ENCODE measurements around the gene FBLN1.
A peak's percentile ranks its signal among the peaks of the same experiment; 100 is the strongest.
"Not testable (repeated sequence)": the region's sequence is repeated elsewhere in the genome, so short reads cannot be mapped to it uniquely, and the experiment has no call there.

The FBLN1 gene

DNA sequence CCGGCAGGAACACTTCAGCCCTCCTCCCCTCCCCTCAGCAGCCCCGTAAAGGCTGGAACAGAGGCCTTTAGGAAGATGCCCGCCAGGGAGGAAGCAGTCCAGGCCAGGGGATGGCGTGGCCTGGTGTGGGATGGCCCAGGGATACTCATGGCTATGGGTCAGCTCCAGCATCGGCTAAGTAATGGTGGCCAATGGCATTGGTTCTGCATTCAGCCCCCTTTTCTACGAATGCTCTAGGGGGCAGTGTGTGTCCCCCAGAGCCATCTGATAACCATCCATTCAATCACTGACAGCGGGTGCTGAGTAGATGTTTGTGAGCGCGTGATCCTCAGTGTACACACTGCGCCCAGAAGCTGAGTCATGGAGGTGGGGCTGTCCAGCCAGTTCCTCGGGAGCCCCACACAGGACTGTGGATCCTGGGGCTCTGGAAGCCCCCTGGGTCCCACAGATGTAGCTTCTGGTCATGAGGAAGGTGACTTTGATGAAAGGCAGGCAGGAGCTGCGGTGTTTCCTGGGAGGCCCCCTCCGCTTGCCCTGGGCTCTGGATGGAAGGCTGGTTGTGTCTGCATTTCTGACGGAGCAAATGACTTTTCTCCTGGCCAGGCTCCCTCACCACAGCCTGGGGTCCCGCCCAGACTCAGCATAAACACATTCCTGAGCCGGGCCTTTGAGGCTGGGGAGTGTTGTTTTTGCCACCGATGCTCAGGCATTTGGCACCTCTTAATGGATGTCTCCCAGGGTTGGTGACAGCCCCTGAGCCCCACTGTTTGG lies 46.5 kb downstream of the FBLN1 start:
- peak; percentile 87 for DNase-seq (ENCODE audit: low spot score)

DNA sequence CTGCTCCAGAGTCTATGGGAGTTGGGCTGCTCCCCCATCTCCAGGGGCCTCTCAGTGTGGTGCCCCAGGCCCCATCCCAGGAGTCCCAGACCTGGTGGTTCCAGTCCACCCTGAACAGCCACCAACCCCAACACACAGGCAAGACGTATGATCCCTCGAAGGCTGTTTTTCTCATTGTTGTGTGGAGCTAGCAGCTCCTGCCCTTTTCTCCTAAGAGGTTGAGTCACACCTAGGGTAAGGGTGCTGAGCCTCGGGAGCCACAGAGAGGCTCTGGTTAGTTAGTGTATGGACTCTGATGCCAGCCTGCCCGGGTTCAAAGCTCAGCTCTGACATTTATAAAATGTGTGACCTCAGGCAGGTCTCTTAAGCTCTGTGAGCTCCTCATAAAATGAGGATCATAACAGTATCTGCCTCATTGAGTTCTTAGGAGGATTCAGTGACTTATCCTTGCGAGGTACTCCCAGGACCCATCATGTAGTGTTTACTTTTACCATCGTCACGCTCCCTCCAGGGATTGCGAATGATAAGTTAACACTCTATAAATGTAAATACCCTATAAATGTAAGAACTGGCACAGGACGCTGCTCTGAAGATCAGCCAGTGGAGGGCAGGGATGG lies 47.2 kb downstream of the FBLN1 start:
- peak; percentile 53 for DNase-seq (ENCODE audit: low spot score)

DNA sequence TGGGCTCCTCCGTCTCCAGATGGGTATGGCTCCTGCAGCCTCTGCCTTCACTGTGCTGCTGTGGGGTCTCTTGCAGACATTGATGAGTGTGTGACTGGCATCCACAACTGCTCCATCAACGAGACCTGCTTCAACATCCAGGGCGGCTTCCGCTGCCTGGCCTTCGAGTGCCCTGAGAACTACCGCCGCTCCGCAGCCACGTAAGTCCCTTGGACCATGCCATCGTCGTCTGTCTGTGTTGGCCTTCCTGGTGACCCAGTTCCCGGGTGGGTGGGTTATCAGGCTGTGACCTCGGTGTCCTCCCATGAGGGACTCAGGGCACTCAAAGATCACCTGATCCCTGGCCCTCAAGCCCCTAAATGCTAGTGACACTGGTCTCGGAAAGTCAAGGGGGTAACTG lies 47.7 kb downstream of the FBLN1 start:
- DNase-seq (ENCODE audit: low spot score): no peak

DNA sequence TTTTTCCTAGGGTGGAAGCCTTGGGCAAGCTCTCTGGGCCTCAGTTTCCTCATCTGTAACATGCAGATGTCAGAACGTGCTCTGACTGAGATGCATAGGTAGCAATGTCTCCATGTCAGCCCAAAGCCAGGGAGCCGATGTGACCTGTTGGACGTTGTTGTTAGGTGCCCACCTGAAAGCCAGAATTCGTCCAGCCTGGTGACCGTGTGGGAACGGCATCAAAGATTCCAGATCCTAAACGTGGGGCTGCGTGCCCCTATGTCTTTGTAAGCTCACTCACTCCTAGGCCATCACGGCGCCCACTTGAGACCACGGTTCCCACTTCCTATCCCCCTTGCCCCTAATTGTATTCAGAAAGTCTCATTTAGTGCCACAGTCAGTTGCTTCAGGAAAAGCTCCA lies 48.2 kb downstream of the FBLN1 start:
- no peak for DNase-seq (ENCODE audit: low spot score)

DNA sequence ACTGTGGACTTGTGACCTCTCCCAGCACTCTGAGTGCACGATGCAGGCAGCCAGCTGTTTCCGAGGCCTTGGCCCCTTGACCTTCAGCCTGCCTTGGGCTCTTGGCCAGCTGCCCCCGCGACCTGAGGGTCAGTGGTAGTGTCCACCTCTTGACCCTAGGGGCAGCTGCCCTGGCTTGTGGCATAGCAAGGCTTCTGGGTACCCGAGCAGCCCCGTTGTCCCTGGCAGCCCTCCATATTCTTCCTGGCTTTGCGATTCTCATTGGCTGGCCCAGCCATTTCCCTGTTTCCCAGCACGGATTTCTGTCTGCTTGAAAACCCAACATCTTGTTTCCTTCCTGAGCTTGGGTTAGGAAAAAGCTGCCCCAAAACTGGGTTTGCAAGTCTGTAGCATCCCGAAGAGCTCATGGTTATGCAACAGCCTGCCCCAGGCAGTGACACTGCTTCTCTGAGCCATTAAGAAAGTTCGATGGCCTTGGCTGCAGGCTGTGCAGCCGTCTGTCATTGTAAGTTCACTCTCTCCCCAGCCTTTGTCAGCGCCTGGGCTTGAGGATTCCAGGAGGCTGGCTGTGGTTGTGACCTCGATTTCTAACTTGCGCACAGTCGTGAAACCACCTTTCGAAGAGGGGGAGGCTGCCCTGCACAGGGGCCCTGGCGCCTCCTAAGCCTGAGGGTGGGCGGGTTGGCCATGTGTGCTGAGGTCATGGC lies 48.8 kb downstream of the FBLN1 start:
- DNase-seq (ENCODE audit: low spot score): no peak

DNA sequence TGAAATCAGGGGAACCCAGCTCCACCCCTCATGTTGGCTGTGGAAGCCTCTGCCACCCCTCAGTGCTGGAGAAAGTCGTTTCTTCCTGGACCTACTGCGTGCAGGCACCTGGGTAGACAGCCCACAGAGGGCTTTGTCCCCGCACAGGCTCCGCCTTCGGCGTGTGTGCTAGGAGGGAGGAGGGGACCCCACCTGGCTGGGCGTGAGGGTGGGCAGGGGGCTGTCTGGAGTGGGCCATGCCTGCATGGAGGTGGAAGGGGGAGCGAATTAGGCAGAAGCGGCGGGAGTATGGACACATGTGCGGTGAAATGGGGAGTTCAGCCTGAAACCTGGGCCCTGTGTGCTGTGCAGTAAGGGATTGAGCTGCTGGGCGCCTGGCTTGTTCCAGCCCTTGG lies 49.3 kb downstream of the FBLN1 start:
- DNase-seq (ENCODE audit: low spot score): no peak

DNA sequence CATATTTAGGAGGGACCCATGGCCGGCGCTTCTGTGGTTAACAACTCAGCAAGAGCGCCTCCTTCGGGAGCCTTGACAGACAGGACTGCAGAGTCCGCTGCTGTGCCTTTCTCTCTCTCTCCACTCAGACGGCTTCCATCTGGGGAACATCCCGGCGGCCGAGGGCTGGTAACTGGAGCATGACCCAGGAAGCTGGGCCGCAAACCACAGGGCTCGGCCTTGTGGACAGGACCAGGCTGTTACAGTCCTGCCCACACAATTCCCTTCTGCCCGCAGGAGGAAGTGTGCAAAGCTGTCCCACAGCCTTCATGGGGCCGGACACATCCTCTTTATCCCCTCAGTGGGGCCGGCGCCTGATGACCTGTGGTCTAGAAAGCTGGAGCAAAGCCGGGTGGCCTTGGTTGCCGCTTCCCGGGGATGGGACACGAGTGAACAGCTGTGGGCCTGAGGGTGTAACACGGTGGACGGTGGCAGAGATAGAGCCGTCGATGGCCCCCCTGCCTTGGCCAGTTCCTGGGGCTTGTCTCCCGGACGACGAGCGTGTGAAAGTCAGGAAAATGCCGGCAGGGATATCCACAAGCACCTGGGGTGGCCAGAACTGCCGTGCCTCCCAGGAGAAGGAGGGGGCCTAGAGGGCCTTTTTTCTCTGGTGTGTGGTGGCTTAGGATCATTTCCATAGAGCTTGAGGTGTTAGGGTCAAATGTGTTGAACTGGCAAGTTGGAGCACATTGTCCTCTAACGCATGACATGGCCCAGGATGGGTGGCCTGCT lies 50.1 kb downstream of the FBLN1 start:
- DNase-seq (ENCODE audit: low spot score): no peak

DNA sequence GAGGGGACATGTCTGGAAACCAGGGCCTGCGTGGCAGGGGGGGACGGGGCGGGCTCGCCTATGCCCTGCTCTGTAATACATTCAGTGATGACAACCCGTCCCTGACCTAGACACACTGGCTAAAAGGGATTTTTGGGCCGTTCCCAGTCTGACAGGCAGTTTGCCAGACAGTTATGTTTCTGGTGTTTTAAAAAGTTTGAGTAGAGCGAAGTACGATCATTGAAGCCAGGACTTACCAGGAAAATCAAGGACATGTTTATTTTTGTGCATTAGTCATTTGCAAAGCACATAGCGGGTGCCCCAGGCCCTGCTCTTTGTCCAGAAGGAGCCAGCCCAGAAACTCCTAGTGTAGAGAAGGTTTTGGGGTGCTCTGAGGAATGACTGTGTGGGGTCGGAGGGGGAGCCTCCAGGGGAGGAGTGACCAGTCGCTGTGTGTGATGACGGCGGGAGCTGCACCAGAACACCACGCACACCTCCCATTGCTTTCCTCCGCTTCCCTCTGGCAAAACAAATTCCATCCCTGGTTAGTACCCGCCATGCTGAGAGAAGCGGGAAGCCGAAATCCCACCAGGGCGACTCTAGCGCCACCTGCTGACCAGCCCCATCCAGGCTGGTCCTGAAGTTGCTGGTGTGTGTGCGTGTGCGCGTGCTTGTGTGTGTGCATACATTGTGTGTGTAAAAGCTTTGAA lies 50.8 kb downstream of the FBLN1 start:
- DNase-seq (ENCODE audit: low spot score): peak; percentile 52

DNA sequence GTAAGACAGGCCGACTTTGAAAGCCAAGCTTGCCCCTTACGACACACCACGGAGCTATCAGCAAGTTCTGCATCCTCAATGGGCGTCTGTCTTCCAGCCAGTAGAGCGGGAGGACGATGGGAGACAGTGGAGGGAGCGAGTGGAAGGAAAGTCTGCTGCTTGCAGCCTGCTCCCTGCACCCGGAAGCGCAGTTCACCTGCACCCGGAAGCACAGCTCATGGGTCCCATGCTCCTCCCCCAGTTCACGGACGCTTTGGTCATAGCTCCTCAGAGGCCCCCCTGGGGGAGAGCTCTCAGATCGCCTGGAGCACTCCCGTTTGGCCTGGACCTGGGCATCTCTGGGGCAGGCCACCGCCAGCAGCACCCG lies 51.3 kb downstream of the FBLN1 start:
- DNase-seq (ENCODE audit: low spot score): no peak

DNA sequence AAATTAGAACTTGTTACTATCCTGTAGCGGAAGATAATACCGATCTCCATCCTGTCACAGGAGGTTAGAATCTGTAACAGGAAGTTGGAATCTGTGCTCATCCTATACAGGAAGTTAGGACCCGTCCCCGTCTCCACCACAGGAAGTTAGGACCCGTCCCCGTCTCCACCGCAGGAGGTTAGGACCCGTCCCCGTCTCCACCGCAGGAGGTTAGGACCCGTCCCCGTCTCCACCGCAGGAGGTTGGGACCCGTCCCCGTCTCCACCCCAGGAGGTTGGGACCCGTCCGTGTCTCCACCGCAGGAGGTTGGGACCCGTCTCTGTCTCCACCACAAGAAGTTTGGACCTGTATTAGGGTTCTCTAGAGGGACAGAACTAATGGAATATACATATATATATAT lies 52.2 kb downstream of the FBLN1 start:
- no peak for DNase-seq (ENCODE audit: low spot score)

DNA sequence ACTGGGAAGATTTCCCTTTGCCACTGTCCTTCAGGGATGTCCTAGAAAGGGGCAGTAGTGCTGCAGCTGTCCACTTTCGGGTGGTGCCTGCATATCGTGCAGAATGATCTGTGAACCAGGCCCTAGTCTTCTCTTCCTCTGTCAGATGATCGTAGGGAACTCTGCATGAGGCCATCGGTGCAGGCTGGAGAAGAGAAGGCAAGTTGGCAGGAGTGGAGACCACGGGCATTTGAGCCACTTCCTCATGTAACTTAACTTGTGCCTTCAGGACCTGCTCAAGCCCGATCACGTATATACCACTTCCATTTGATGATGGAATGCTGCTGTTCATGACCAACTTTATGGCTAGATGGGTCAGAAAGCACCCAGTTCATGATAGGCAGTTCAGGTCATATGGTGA lies 55.2 kb downstream of the FBLN1 start:
- DNase-seq (ENCODE audit: low spot score): not testable (repeated sequence)

DNA sequence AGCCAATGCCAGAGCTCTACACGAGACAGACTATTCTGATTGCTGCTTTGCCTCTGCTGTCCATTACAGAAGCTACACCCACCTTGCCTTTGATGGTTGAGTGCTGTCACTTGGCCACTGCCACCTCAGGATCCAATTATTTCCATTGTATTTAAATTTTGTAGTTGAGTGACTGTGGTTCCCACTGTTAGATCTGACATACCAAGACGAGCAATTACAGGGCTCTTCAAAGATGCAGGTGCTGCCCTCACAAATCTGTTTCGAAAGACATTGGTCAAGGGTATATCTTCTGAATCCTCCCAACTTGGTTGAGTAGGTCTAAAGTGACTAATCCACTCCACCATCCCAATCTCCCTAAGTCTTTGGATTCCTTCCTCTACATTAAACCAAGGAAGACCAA lies 57.4 kb downstream of the FBLN1 start:
- DNase-seq (ENCODE audit: low spot score): not testable (repeated sequence)

DNA sequence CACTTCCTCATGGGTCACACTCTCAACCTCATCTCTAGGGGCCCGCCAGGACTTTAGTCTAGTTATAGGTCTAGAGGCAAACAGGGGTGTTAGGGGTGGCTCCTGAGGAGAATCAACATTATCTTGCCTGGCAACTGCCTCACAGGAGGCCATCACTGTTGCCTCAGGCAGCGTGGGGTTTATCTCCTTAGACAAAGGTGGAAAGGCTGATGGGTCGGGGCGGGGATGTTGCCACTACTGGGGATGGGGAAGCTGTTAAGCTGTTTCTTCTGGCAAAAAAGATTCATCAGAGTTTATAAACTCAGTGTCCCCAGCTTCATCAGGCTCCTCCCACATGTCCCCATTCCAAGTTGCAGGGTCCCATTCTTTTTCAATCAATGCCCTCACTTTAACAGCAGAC lies 58.1 kb downstream of the FBLN1 start:
- not testable (repeated sequence) for DNase-seq (ENCODE audit: low spot score)

DNA sequence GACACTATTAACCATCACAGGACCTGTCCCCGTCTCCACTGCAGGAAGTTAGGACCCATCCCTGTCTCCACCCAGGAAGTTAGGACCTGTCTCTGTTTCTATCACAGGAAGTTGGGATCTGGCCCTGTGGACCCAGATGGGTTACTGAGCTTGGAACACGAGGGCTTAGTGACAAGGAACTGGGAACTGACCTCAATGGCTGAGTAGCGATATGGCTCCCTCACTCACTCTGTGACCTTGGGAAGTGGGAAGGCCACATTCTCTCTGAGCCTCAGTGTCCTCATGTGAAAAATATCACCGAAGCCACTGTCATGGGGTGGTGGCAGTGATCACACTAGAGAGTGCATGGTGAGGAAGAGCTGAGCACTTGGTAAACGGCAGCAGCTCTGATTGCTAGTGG lies 59.4 kb downstream of the FBLN1 start:
- no peak for DNase-seq (ENCODE audit: low spot score)

DNA sequence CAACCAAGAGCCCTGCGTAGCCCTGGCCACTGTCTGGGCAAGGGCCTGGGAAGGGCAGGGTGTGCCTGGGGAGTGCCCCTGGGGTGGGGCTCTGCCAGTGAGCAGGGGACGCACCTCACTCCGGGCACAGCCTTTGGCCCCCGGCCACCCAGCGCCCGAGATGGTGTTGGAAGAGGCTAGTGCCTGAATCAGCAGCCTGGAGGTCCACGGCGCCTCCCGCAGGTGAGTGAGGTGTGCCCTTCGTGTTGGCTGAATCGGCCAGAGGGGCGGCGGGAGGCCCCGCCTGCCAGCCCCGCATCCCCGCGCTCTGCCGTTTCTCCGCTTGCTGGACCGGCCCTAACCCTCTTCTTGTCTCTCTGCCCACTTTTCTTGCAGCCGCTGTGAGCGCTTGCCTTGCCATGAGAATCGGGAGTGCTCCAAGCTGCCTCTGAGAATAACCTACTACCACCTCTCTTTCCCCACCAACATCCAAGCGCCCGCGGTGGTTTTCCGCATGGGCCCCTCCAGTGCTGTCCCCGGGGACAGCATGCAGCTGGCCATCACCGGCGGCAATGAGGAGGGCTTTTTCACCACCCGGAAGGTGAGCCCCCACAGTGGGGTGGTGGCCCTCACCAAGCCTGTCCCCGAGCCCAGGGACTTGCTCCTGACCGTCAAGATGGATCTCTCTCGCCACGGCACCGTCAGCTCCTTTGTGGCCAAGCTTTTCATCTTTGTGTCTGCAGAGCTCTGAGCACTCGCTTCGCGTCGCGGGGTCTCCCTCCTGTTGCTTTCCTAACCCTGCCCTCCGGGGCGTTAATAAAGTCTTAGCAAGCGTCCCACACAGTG lies 60.1 kb downstream of the FBLN1 start:
- no peak for DNase-seq (ENCODE audit: low spot score)

DNA sequence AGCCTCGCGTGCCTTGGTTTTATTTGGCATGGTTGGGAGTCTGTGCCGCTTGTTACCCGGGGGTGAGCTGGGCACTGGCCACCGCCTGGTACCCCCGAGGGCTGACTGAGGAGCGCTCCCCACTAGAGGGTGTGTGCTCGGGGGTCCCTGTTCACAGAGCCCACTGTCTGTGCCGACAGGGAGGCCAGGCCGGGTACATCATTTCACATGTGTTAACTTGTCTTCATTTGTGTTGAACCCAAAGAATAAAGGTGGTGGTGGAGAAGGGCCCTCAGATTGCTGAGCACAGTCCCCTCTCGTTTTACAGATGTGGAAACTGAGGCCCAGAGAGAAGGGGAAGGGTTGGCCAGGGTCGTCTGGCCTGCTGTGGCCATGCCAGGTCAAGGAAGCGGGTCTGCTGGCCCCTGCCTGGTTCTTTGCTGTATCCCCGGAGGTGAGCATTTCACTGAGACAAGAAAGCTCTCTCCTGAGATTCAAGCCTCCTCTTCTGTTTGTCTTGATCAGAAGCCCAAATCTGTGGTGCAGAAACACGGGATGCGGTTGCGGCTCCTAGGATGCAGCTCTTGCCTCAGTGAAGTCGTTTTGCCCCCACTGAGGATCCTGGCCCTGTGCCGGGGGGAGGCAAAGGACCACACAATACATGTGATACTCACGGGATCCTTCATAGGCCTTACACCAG lies 60.8 kb downstream of the FBLN1 start:
- DNase-seq (ENCODE audit: low spot score): no peak

DNA sequence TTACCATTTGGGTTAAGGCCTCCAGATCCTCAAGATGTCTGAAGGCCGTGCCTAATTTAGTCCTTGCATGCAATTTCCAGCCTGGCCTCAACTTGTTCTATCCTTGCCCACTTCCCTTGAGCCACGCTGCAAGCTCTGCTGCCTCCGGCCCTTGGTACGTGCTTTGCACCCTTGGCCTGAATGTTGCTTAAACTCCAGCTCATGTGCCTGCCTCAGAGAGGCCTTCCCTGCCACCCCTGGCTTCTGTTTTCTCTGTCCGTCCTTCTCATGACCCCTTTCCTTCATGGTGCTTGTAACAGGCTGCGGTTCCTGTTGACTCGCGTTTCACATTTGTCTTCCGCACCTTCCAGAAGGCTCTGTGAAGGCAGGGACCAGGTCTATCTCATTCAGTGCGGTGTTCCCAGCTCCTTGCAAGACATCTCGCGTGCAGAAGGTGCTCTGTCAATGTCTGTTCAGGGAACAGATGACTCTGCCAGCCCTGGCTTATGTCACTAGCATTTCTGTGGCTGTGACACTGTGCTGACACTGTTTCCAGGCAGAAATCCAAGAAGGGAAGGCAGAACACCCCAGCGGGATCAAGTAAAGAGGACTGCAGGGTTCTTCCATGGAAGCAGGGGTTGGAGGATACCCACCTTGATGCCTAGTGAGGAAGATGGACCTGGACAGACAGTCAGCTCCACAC lies 61.8 kb downstream of the FBLN1 start:
- no peak for DNase-seq (ENCODE audit: low spot score)

DNA sequence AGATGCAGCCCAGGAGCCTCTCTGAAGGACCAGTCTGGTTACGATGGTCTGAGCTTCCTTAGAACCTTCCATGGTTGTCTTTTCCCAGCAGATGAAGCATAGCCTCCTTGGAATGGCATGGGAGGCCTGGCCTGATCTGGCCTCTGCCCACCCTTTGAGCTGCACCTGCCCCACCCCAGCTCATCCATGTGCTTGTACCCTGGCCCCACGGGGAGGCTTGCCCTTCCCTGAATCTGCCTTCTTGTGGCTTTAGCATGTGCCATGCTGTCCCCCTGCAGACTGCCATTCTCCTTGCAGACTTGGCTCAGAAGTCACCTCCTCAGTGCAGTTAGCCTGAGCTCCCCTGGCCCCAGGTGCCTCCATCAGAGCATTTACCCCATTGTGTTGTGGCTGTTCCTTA lies 62.5 kb downstream of the FBLN1 start:
- DNase-seq (ENCODE audit: low spot score): no peak

DNA sequence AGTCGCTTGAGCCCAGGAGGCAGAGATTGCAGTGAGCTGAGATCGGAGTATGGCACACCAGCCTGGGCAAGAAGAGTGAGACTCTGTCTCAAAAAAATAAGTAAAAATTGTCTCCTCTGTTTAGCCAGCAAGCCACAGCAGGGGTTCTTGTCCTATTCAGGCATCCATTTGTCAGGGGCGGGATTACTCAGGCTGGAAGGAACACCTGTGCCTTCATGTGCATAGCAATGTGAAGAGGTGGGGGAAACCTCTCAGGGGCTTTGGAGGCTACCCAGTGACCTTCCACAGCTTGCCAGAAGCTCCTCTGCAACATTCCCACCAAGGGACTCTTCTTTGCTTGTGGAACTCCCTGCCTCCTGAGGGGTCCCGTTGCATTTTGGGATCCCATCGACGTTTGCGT lies 63.3 kb downstream of the FBLN1 start:
- DNase-seq (ENCODE audit: low spot score): no peak

DNA sequence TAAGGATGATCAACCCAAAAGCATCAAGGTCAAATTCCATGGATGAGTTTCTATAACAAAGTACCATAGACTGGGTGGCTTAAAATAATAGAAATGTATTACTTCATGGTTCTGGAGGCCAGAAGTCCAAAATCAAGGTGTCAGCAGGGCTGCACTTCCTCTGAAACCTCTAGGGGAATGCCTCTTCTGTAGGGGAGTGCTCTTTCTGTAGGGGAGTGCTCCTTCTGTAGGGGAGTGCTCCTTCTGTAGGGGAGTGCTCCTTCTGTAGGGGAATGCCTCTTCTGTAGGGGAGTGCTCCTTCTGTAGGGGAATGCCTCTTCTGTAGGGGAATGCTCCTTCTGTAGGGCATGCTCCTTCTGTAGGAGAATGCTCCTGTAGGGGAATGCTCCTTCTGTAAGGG lies 65.5 kb downstream of the FBLN1 start:
- DNase-seq (ENCODE audit: low spot score): no peak

All from LoVo (cell line).